ENCODE data around the gene KCNAB2.

DNA sequence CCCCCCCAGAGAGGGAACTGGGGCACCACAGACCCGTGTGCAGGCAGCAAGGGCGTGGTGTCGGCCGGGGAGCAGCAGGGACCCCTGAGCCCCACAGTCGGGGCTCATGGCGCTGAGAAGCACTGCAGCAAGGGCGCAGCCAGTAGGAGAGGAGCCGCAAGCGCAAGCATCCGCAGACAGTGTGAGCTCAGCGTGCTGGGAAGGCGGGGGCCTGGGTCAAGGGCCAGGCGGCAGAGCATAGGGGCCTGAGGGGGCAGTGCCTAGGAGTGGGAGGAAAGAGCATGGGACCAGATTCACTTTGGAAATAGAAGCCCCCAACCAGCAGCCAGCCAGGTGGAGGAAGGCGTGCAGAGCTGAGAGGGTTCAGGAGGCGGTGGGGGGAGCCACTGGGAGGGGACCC lies 6.7 kb upstream of the KCNAB2 start:
- TF ChIP-seq, protein P1, sequence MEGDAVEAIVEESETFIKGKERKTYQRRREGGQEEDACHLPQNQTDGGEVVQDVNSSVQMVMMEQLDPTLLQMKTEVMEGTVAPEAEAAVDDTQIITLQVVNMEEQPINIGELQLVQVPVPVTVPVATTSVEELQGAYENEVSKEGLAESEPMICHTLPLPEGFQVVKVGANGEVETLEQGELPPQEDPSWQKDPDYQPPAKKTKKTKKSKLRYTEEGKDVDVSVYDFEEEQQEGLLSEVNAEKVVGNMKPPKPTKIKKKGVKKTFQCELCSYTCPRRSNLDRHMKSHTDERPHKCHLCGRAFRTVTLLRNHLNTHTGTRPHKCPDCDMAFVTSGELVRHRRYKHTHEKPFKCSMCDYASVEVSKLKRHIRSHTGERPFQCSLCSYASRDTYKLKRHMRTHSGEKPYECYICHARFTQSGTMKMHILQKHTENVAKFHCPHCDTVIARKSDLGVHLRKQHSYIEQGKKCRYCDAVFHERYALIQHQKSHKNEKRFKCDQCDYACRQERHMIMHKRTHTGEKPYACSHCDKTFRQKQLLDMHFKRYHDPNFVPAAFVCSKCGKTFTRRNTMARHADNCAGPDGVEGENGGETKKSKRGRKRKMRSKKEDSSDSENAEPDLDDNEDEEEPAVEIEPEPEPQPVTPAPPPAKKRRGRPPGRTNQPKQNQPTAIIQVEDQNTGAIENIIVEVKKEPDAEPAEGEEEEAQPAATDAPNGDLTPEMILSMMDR (IDR thresholded peaks at IDR 0.05; ENCODE audit: low read depth, low read length): no peak
- no peak for TF ChIP-seq EZH2phosphoT487 (IDR thresholded peaks at IDR 0.05; ENCODE audit: low read depth)

Measured in OCI-LY3 (cell line).